WTC11 (cell line): ENCODE results near the gene NAT9. TPM values are rescaled to one million over a fixed set of nuclear protein-coding genes. Genes with fewer than 3 reads are reported as not detected.

ENCODE experiments used
- ATAC-seq: fragments of 200-7000 bp; cut with Tn5 transposase; 2 replicates; pipeline ENCODE4 v1.10.0; 2021; ENCODE audit warnings: mild to moderate bottlenecking, moderate library complexity
- CTCF ChIA-PET: fragments of 300-600 bp; sonication (Branson Sonifier 250); formaldehyde crosslinking; loops from one replicate; lab custom pipeline; 2021; ENCODE audit warnings: antibody characterized with exemption; lab: Charles Lee
- POLR2A ChIA-PET: fragments of 350-600 bp; sonication (Branson Sonifier 250); formaldehyde crosslinking; loops from one replicate; lab custom pipeline; 2021; ENCODE audit warnings: antibody characterized with exemption; lab: Charles Lee
- DNase-seq: peaks from one replicate; pipeline ENCODE4 v3.0.0; 2021; ENCODE audit warnings: low spot score
- H3K27ac Mint-ChIP-seq: 2 replicates; pipeline ENCODE4 v1.8.0; 2021; ENCODE audit warnings: mixed read lengths
- H3K27me3 Mint-ChIP-seq: 2 replicates; pipeline ENCODE4 v1.8.0; 2021; ENCODE audit warnings: low read depth, mild to moderate bottlenecking, moderate library complexity, mixed read lengths
- H3K36me3 Mint-ChIP-seq: 2 replicates; pipeline ENCODE4 v1.8.0; 2021; ENCODE audit warnings: mixed read lengths
- H3K4me1 Mint-ChIP-seq: 2 replicates; pipeline ENCODE4 v1.8.0; 2022; ENCODE audit warnings: mixed read lengths
- H3K4me3 Mint-ChIP-seq: 2 replicates; pipeline ENCODE4 v1.8.0; 2021; ENCODE audit warnings: mild to moderate bottlenecking, moderate library complexity, mixed read lengths
- H3K9me3 Mint-ChIP-seq: 2 replicates; pipeline ENCODE4 v1.8.0; 2021; ENCODE audit warnings: mixed read lengths
- MXD4 ChIP-seq: fragments of 250-450 bp; sonication (Bioruptor Pico); IDR thresholded peaks from 2 replicates; pipeline ENCODE4 v1.8.0; 2021; ENCODE audit warnings: mild to moderate bottlenecking, moderate library complexity, borderline replicate concordance
- MYBL2 ChIP-seq: sonication (generic); formaldehyde crosslinking; IDR thresholded peaks from 2 replicates; pipeline ENCODE4 v1.8.1; 2023; ENCODE audit warnings: mild to moderate bottlenecking, moderate library complexity, missing genetic modification reagents
- SMAD3 ChIP-seq: sonication (generic); formaldehyde crosslinking; IDR thresholded peaks from 2 replicates; pipeline ENCODE4 v1.8.0; 2022; ENCODE audit warnings: missing genetic modification reagents, mild to moderate bottlenecking, borderline replicate concordance
- ZBTB21 ChIP-seq: sonication (generic); formaldehyde crosslinking; IDR thresholded peaks from 2 replicates; pipeline ENCODE4 v1.8.1; 2023; ENCODE audit warnings: mild to moderate bottlenecking, missing genetic modification reagents, borderline replicate concordance
- ZNF416 ChIP-seq: fragments of 250-450 bp; sonication (Bioruptor Pico); IDR thresholded peaks from 2 replicates; pipeline ENCODE4 v1.9.0; 2021; ENCODE audit warnings: mild to moderate bottlenecking, inconsistent platforms
- total RNA-seq: library from RNA; stranded (reverse); gene quantifications from 3 replicates; pipeline ENCODE4 v1.2.3, GENCODE V29; 2021
- TF ChIP-seq, protein P1 (sequence below): fragments of 250-450 bp; sonication (Bioruptor Pico); conservative IDR thresholded peaks from 2 replicates; pipeline ENCODE4 v1.9.0; 2021; ENCODE audit warnings: mild to moderate bottlenecking
- TF ChIP-seq, protein P2 (sequence below): sonication (generic); formaldehyde crosslinking; IDR thresholded peaks from 2 replicates; pipeline ENCODE4 v1.8.1; 2023; ENCODE audit warnings: mild to moderate bottlenecking, missing genetic modification reagents
- TF ChIP-seq, protein P3 (sequence below): sonication (generic); formaldehyde crosslinking; IDR thresholded peaks from 2 replicates; pipeline ENCODE4 v1.8.0; 2022; ENCODE audit warnings: mild to moderate bottlenecking, missing genetic modification reagents
- TF ChIP-seq, protein P4 (sequence below): sonication (generic); formaldehyde crosslinking; IDR thresholded peaks from 2 replicates; pipeline ENCODE4 v1.8.1; 2022; ENCODE audit warnings: mild to moderate bottlenecking, missing genetic modification reagents, moderate library complexity, borderline replicate concordance
- TF ChIP-seq, protein P5 (sequence below): sonication (generic); formaldehyde crosslinking; IDR thresholded peaks from 2 replicates; pipeline ENCODE4 v1.8.1; 2022; ENCODE audit warnings: missing genetic modification reagents, borderline replicate concordance
- TF ChIP-seq, protein P6 (sequence below): fragments of 250-450 bp; sonication (Bioruptor Pico); IDR thresholded peaks from 2 replicates; pipeline ENCODE4 v1.9.0; 2021; ENCODE audit warnings: mild to moderate bottlenecking
- TF ChIP-seq, protein P7 (sequence below): sonication (generic); formaldehyde crosslinking; IDR thresholded peaks from 2 replicates; pipeline ENCODE4 v1.8.1; 2023; ENCODE audit warnings: mild to moderate bottlenecking, missing genetic modification reagents
- TF ChIP-seq, protein P8 (sequence below): fragments of 250-450 bp; sonication (Bioruptor Pico); IDR thresholded peaks from 2 replicates; pipeline ENCODE4 v1.9.0; 2021; ENCODE audit warnings: mild to moderate bottlenecking, borderline replicate concordance
- TF ChIP-seq, protein P9 (sequence below): sonication (generic); formaldehyde crosslinking; IDR thresholded peaks from 2 replicates; pipeline ENCODE4 v1.8.0; 2023; ENCODE audit warnings: missing genetic modification reagents, mild to moderate bottlenecking, borderline replicate concordance

NAT9 gene
- total RNA-seq, 1 experiment from 2014 or later = 67.1 TPM

DNA sequence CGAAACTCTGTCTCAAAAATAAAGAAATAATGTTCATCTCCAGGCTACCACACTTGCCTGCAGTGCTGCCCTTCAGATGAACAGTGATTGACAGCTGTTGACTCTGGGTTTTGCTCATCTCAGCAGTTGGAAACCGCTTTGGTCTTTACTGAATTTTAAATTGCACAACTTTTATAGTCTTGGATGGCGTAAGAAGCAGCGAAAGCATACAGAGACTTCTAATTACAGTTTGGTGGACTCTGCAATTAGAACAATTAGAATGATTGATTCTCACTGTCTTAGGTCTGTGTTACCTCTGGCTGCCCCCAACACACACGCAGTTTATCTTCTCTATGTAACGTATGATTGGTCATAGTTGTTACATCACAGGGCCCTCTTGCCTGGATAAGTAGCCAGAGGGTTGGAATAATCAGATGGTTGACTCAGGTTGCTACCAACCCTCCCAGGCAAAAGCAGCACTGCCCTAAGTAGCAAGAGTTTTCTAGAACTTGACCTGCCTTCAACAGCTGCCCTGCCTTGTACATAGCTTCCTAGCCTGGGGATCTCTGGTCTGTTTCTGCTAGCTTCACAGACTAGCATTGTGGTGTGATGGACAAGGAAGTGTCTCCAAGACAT, 1.9 kb upstream of the NAT9 start (continued):
- TF ChIP-seq MXD4 (CRISPR knock-in tag) (no peak), ZNF416 (CRISPR knock-in tag) (no peak)

DNA sequence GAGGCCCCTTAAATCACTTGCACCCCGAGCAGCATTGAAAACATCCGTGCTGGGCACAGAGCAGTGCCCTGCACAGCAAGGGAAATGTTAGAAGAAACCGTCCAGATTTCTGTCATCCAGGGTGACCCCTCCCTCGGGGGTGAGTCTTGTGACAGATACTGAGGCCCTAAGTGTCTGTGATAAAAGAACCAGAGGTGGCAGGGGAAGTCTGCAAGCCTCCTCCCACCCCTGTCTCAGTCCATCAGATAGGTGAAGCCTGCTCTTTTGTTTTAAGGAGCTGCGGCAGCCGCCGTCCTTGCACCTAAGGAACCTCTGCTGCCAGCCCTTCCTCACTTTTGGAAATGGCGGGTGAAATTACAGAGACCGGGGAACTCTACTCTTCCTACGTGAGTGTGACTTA, 845 bp upstream of the NAT9 start:
- Mint-ChIP-seq H3K9me3 (no peaks in the 10 kb centered on the region), H3K27me3 (no peaks in the 10 kb centered on the region), H3K4me1 (peaks cover 15% of the 10 kb centered on the region), H3K4me3 (peak overlapping the region; percentile 91), H3K27ac (peak overlapping the region; percentile 70), H3K36me3 (peaks cover 25% of the 10 kb centered on the region)
- ChIA-PET CTCF (interaction anchor here (0.5 to 12.0 kb wide), 17 partner anchors 8 to 582 kb away, joined by 3 to 262 read pairs (median 7); partner anchors contain the start of genes FDXR and RAB37), POLR2A (interaction anchor here (0.9 to 2.2 kb wide), 4 partner anchors 28 to 112 kb away, joined by 3 to 14 read pairs (median 6); partner anchors contain the start of gene FDXR)
- DNase-seq = no peak
- ATAC-seq = no peak
- TF ChIP-seq, protein P1, sequence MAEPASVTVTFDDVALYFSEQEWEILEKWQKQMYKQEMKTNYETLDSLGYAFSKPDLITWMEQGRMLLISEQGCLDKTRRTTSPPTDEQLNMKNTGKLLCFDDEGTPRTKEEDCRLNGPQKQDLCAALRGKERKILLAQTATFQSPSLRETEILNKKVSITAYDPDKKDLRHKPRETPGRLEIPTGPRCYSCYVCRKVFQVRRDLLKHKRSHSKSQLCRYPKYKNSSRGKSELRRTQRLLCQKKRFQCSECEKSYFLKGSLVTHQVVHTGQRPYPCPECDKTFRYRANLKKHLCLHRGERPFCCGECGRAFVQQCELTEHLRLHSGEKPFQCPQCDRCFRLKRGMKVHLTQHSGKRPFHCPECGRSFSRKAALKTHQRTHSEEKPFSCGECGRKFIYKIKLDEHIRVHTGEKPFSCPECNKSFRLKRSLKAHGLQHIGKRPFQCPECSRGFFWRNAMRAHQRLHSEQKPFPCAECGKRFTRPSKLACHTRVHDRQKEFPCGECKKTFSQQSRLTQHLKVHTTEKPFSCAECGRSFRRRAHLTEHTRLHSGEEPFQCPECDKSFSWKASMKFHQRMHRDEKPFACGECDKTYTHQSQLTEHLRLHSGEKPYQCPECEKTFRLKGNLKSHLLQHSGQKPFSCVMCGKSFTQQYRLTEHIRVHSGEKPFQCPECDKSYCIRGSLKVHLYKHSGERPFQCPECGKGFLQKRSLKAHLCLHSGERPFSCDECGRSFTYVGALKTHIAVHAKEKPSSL (CRISPR knock-in tag) = no peak
- no peak for TF ChIP-seq MYBL2 (CRISPR knock-in tag)
- TF ChIP-seq, protein P2, sequence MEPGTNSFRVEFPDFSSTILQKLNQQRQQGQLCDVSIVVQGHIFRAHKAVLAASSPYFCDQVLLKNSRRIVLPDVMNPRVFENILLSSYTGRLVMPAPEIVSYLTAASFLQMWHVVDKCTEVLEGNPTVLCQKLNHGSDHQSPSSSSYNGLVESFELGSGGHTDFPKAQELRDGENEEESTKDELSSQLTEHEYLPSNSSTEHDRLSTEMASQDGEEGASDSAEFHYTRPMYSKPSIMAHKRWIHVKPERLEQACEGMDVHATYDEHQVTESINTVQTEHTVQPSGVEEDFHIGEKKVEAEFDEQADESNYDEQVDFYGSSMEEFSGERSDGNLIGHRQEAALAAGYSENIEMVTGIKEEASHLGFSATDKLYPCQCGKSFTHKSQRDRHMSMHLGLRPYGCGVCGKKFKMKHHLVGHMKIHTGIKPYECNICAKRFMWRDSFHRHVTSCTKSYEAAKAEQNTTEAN (CRISPR knock-in tag) = no peak
- TF ChIP-seq, protein P3, sequence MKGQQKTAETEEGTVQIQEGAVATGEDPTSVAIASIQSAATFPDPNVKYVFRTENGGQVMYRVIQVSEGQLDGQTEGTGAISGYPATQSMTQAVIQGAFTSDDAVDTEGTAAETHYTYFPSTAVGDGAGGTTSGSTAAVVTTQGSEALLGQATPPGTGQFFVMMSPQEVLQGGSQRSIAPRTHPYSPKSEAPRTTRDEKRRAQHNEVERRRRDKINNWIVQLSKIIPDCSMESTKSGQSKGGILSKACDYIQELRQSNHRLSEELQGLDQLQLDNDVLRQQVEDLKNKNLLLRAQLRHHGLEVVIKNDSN = no peak
- TF ChIP-seq, protein P4, sequence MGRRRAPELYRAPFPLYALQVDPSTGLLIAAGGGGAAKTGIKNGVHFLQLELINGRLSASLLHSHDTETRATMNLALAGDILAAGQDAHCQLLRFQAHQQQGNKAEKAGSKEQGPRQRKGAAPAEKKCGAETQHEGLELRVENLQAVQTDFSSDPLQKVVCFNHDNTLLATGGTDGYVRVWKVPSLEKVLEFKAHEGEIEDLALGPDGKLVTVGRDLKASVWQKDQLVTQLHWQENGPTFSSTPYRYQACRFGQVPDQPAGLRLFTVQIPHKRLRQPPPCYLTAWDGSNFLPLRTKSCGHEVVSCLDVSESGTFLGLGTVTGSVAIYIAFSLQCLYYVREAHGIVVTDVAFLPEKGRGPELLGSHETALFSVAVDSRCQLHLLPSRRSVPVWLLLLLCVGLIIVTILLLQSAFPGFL (CRISPR knock-in tag) = no peak
- no peak for TF ChIP-seq SMAD3 (CRISPR knock-in tag)
- TF ChIP-seq, protein P5, sequence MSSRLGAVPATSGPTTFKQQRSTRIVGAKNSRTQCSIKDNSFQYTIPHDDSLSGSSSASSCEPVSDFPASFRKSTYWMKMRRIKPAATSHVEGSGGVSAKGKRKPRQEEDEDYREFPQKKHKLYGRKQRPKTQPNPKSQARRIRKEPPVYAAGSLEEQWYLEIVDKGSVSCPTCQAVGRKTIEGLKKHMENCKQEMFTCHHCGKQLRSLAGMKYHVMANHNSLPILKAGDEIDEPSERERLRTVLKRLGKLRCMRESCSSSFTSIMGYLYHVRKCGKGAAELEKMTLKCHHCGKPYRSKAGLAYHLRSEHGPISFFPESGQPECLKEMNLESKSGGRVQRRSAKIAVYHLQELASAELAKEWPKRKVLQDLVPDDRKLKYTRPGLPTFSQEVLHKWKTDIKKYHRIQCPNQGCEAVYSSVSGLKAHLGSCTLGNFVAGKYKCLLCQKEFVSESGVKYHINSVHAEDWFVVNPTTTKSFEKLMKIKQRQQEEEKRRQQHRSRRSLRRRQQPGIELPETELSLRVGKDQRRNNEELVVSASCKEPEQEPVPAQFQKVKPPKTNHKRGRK (CRISPR knock-in tag) = no peak
- TF ChIP-seq ZBTB21 (CRISPR knock-in tag) = no peak
- TF ChIP-seq, protein P6, sequence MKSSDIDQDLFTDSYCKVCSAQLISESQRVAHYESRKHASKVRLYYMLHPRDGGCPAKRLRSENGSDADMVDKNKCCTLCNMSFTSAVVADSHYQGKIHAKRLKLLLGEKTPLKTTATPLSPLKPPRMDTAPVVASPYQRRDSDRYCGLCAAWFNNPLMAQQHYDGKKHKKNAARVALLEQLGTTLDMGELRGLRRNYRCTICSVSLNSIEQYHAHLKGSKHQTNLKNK = no peak
- TF ChIP-seq, protein P7, sequence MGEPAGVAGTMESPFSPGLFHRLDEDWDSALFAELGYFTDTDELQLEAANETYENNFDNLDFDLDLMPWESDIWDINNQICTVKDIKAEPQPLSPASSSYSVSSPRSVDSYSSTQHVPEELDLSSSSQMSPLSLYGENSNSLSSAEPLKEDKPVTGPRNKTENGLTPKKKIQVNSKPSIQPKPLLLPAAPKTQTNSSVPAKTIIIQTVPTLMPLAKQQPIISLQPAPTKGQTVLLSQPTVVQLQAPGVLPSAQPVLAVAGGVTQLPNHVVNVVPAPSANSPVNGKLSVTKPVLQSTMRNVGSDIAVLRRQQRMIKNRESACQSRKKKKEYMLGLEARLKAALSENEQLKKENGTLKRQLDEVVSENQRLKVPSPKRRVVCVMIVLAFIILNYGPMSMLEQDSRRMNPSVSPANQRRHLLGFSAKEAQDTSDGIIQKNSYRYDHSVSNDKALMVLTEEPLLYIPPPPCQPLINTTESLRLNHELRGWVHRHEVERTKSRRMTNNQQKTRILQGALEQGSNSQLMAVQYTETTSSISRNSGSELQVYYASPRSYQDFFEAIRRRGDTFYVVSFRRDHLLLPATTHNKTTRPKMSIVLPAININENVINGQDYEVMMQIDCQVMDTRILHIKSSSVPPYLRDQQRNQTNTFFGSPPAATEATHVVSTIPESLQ = no peak
- TF ChIP-seq, protein P8, sequence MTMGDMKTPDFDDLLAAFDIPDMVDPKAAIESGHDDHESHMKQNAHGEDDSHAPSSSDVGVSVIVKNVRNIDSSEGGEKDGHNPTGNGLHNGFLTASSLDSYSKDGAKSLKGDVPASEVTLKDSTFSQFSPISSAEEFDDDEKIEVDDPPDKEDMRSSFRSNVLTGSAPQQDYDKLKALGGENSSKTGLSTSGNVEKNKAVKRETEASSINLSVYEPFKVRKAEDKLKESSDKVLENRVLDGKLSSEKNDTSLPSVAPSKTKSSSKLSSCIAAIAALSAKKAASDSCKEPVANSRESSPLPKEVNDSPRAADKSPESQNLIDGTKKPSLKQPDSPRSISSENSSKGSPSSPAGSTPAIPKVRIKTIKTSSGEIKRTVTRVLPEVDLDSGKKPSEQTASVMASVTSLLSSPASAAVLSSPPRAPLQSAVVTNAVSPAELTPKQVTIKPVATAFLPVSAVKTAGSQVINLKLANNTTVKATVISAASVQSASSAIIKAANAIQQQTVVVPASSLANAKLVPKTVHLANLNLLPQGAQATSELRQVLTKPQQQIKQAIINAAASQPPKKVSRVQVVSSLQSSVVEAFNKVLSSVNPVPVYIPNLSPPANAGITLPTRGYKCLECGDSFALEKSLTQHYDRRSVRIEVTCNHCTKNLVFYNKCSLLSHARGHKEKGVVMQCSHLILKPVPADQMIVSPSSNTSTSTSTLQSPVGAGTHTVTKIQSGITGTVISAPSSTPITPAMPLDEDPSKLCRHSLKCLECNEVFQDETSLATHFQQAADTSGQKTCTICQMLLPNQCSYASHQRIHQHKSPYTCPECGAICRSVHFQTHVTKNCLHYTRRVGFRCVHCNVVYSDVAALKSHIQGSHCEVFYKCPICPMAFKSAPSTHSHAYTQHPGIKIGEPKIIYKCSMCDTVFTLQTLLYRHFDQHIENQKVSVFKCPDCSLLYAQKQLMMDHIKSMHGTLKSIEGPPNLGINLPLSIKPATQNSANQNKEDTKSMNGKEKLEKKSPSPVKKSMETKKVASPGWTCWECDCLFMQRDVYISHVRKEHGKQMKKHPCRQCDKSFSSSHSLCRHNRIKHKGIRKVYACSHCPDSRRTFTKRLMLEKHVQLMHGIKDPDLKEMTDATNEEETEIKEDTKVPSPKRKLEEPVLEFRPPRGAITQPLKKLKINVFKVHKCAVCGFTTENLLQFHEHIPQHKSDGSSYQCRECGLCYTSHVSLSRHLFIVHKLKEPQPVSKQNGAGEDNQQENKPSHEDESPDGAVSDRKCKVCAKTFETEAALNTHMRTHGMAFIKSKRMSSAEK = no peak
- TF ChIP-seq, protein P9, sequence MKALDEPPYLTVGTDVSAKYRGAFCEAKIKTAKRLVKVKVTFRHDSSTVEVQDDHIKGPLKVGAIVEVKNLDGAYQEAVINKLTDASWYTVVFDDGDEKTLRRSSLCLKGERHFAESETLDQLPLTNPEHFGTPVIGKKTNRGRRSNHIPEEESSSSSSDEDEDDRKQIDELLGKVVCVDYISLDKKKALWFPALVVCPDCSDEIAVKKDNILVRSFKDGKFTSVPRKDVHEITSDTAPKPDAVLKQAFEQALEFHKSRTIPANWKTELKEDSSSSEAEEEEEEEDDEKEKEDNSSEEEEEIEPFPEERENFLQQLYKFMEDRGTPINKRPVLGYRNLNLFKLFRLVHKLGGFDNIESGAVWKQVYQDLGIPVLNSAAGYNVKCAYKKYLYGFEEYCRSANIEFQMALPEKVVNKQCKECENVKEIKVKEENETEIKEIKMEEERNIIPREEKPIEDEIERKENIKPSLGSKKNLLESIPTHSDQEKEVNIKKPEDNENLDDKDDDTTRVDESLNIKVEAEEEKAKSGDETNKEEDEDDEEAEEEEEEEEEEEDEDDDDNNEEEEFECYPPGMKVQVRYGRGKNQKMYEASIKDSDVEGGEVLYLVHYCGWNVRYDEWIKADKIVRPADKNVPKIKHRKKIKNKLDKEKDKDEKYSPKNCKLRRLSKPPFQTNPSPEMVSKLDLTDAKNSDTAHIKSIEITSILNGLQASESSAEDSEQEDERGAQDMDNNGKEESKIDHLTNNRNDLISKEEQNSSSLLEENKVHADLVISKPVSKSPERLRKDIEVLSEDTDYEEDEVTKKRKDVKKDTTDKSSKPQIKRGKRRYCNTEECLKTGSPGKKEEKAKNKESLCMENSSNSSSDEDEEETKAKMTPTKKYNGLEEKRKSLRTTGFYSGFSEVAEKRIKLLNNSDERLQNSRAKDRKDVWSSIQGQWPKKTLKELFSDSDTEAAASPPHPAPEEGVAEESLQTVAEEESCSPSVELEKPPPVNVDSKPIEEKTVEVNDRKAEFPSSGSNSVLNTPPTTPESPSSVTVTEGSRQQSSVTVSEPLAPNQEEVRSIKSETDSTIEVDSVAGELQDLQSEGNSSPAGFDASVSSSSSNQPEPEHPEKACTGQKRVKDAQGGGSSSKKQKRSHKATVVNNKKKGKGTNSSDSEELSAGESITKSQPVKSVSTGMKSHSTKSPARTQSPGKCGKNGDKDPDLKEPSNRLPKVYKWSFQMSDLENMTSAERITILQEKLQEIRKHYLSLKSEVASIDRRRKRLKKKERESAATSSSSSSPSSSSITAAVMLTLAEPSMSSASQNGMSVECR (CRISPR knock-in tag) = no peak
